Ovary (tissue), 9 donors: ENCODE measurements around the gene GRIN2A. TPM values are rescaled to one million over a fixed set of nuclear protein-coding genes. Genes with fewer than 3 reads are reported as not detected.

Experiments
- DNase-seq, 5 donors: peaks; one replicate each; pipeline ENCODE4 v3.0.0-alpha.2; 2019 to 2020
- H3K27ac ChIP-seq, 2 donors: fragments of 200-600 bp; one replicate each; pipeline versions ENCODE4 v1.5.1 to v1.8.0; 2019 to 2022
- H3K27me3 ChIP-seq: fragments of 200-600 bp; one replicate; pipeline ENCODE4 v1.8.0; 2022
- H3K36me3 ChIP-seq: fragments of 200-600 bp; sonication (generic); one replicate; pipeline ENCODE4 v1.5.1; 2019
- H3K4me1 ChIP-seq: one replicate; pipeline ENCODE4 v1.8.1; 2013; ENCODE audit warnings: mild to moderate bottlenecking, moderate library complexity; ENCODE audit not compliant: insufficient read depth
- H3K4me3 ChIP-seq: fragments of 200-600 bp; sonication (generic); one replicate; pipeline ENCODE4 v1.5.1; 2017
- H3K9me3 ChIP-seq, 2 donors: fragments of 200-600 bp in 1 of 2; sonication (generic) in 1 of 2; one replicate each; pipeline versions ENCODE4 v1.5.1 to v1.8.1; 2013 to 2019; ENCODE audit warnings: mild to moderate bottlenecking in 1 of 2, moderate library complexity in 1 of 2
- CTCF ChIP-seq, 3 donors: fragments of 450-650 bp in 2 of 3; fragments of 200-600 bp in 1 of 3; IDR thresholded peaks; one replicate each; pipeline versions ENCODE4 v1.5.1 to v1.8.0; 2016 to 2022; ENCODE audit warnings: antibody characterized with exemption in 3 of 3, mild to moderate bottlenecking in 1 of 3
- EP300 ChIP-seq: sonication (generic); formaldehyde crosslinking; IDR thresholded peaks from one replicate; pipeline ENCODE4 v1.6.1; 2017; ENCODE audit warnings: antibody characterized with exemption
- POLR2A ChIP-seq: fragments of 450-650 bp; IDR thresholded peaks from one replicate; pipeline ENCODE4 v1.6.1; 2017; ENCODE audit warnings: antibody characterized with exemption, mild to moderate bottlenecking, moderate library complexity
- WGBS, 3 donors: extraction: QIAGEN DNeasy Blood & Tissue Kit in 1 of 3; methylation state at CpG; one replicate each; pipeline versions ENCODE4 v1.1.5 to v1.1.7; 2013 to 2017; 5-methylcytosine and 5-hydroxymethylcytosine counted together
- intact Hi-C, 4 donors: fragments of 100-400 bp; cut with DNase I; formaldehyde crosslinking; loops; one replicate each; pipeline versions ENCODE4 v1.11.0 to v1.15.1; 2022 to 2023
- polyA plus RNA-seq, 2 donors: library from polyadenylated mRNA; stranded (reverse); fragments of 200-250 nt in 1 of 2; fragments of 350-450 nt in 1 of 2; fragmentation: Illumina TruSeq in 1 of 2; extraction: RNeasy Lipid Tissue Mini Kit (QIAGEN cat#74804) in 1 of 2; gene quantifications; one replicate each; pipeline ENCODE4 v1.2.3, GENCODE V29; 2013 to 2014
- total RNA-seq, 7 donors: library from RNA; depleted of rRNA in 2 of 7; stranded (reverse); fragments of >200 nt in 2 of 7; fragmentation: NEBNext Ultra II Directional in 3 of 7; extraction: Animal tissue kit (Norgen Biotek cat#: 25700) in 3 of 7; gene quantifications; one replicate each; pipeline versions ENCODE4 v1.1.0 to v1.2.4, GENCODE V29; 2016 to 2023
- donor health status: DM: no; HTN: no; CAD: no; lungs with moderate emphysema.
- donor health status: DM: no; HTN: no; CAD: no.
- donor health status: Bipolar disorder and iron deficiency.
- donor health status: DM: yes; HTN: yes; CAD: no.
- donor health status: DM: no; HTN: no; CAD: no.
- donor health status: DM: yes; HTN: yes; CAD: no.

Gene GRIN2A
- total and polyA plus RNA-seq, 9 donors, result 0.08 to 5.4 (median 0.57) TPM; not detected in 1

- H3K27me3 ChIP-seq, result no peaks in the 10 kb centered on the region
- TF ChIP-seq CTCF (IDR thresholded peaks at IDR 0.05) (no peak), POLR2A (no peak), EP300 (no peak)
- H3K4me3 ChIP-seq, result no peak overlapping the region
- no peaks in the 10 kb centered on the region for H3K4me1 ChIP-seq
- no peaks in the 10 kb centered on the region for H3K36me3 ChIP-seq
- H3K9me3 ChIP-seq, result no peaks in the 10 kb centered on the region
- intact Hi-C loops, result no loop called here
- H3K27ac ChIP-seq, result no peak overlapping the region
- 34 to 50% (median 35%) methylated on average over 3 of the region's 3 CpGs for WGBS, 3 donors
- DNase-seq, result no peak
Measured at GRCh38 chr16:10130538-10130937, 51.7 kb downstream of the GRIN2A start.

GRCh38 chr16:10128397-10129258, 53.6 kb downstream of the GRIN2A start:
- no peak for DNase-seq
- no peak overlapping the region for H3K4me3 ChIP-seq
- no peak overlapping the region for H3K27ac ChIP-seq
- no peaks in the 10 kb centered on the region for H3K9me3 ChIP-seq
- intact Hi-C loops, result no loop called here
- WGBS, 3 donors, result 78 to 80% (median 80%) methylated on average over 9 of the region's 9 CpGs
- H3K27me3 ChIP-seq, result no peaks in the 10 kb centered on the region
- no peaks in the 10 kb centered on the region for H3K4me1 ChIP-seq
- no peak for TF ChIP-seq EP300
- H3K36me3 ChIP-seq, result no peaks in the 10 kb centered on the region

- no peaks in the 10 kb centered on the region for H3K36me3 ChIP-seq
- H3K9me3 ChIP-seq, result no peaks in the 10 kb centered on the region
- H3K27ac ChIP-seq, result no peak overlapping the region
- no peaks in the 10 kb centered on the region for H3K27me3 ChIP-seq
- intact Hi-C loops, result no loop called here
- DNase-seq, result no peak
- TF ChIP-seq CTCF (IDR thresholded peaks at IDR 0.05), result no peak
- TF ChIP-seq POLR2A, result no peak
- no peak for TF ChIP-seq EP300
- peaks cover 6% of the 10 kb centered on the region for H3K4me1 ChIP-seq
- 14 to 18% (median 16%) methylated on average over 3 of the region's 3 CpGs for WGBS, 3 donors
- H3K4me3 ChIP-seq, result no peak overlapping the region
Measured at GRCh38 chr16:10126686-10127085, 55.5 kb downstream of the GRIN2A start.

GRCh38 chr16:10123141-10123540, 59.1 kb downstream of the GRIN2A start:
- H3K27me3 ChIP-seq, result no peaks in the 10 kb centered on the region
- H3K4me3 ChIP-seq, result no peak overlapping the region
- no peak for DNase-seq
- intact Hi-C loops, result no loop called here
- H3K4me1 ChIP-seq, result peaks cover 6% of the 10 kb centered on the region
- 14 to 34% (median 17%) methylated on average over 5 of the region's 5 CpGs for WGBS, 3 donors
- H3K9me3 ChIP-seq, result no peaks in the 10 kb centered on the region
- TF ChIP-seq CTCF (IDR thresholded peaks at IDR 0.05), result no peak
- no peak for TF ChIP-seq EP300
- no peak for TF ChIP-seq POLR2A
- no peak overlapping the region for H3K27ac ChIP-seq
- no peaks in the 10 kb centered on the region for H3K36me3 ChIP-seq

GRCh38 chr16:10122546-10122945, 59.7 kb downstream of the GRIN2A start:
- Histone ChIP-seq H3K4me1 (peaks cover 6% of the 10 kb centered on the region), H3K36me3 (no peaks in the 10 kb centered on the region), H3K4me3 (no peak overlapping the region), H3K27me3 (no peaks in the 10 kb centered on the region), H3K27ac (no peak overlapping the region), H3K9me3 (no peaks in the 10 kb centered on the region)
- intact Hi-C loops, result no loop called here
- 7 to 16% (median 8%) methylated on average over 6 of the region's 6 CpGs for WGBS, 3 donors
- no peak for DNase-seq
- TF ChIP-seq CTCF (IDR thresholded peaks at IDR 0.05) (no peak), EP300 (no peak), POLR2A (no peak)
